Measurements from ENCODE around the gene FAM50B.

Gene FAM50B

GRCh38 chr6:3871939-3872338 is 22.8 kb downstream of the FAM50B start:
- no peak for TF ChIP-seq CTCF (conservative IDR thresholded peaks at IDR 0.05)
- H3K27ac ChIP-seq, result no peak overlapping the region

- no peak for TF ChIP-seq CTCF (conservative IDR thresholded peaks at IDR 0.05)
- no peak overlapping the region for H3K27ac ChIP-seq
Measured at GRCh38 chr6:3872370-3872854, 23.2 kb downstream of the FAM50B start.

GRCh38 chr6:3873051-3873450 is 23.9 kb downstream of the FAM50B start:
- no peak for TF ChIP-seq CTCF (conservative IDR thresholded peaks at IDR 0.05)
- no peak overlapping the region for H3K27ac ChIP-seq

GRCh38 chr6:3874069-3874468 is 24.9 kb downstream of the FAM50B start:
- TF ChIP-seq CTCF (conservative IDR thresholded peaks at IDR 0.05), result no peak
- no peak overlapping the region for H3K27ac ChIP-seq

- H3K27ac ChIP-seq, result no peak overlapping the region
- no peak for TF ChIP-seq CTCF (conservative IDR thresholded peaks at IDR 0.05)
Measured at GRCh38 chr6:3875486-3875885, 26.3 kb downstream of the FAM50B start.

DNA sequence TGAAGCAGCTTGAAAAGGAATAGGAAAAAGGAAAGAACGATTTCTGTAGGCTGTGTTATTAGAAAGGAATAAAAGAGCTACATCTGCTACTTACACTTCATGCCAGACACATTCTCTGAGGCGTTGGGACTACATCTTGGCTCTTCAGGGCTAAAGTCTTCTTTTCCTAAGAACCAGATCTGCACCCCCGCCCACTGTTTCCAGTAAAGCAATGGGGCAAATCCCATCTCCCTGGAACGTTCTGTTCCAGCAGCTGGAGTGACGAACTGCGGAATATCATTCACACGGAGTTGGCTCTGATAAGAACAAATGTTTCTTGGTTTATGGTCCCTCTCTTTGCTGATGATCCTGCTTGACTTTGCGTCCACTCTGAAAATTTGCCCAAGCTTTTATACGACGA is 26.9 kb downstream of the FAM50B start:
- no peak for TF ChIP-seq CTCF (conservative IDR thresholded peaks at IDR 0.05)
- H3K27ac ChIP-seq, result no peak overlapping the region

- no peak overlapping the region for H3K27ac ChIP-seq
- TF ChIP-seq CTCF (conservative IDR thresholded peaks at IDR 0.05), result no peak
Measured at GRCh38 chr6:3876866-3877265, 27.7 kb downstream of the FAM50B start.

Data from VCaP (cell line).